Measurements from ENCODE around the gene CAMSAP3. TPM values are rescaled to one million over a fixed set of nuclear protein-coding genes. Genes with fewer than 3 reads are reported as not detected.

The CAMSAP3 gene
- total and polyA plus RNA-seq, 11 donors: 0.04 to 3.7 (median 0.72) TPM

GRCh38 chr19:7623725-7624603, 28.3 kb downstream of the CAMSAP3 start:
- intact Hi-C loops (cut with DNase I): no loop called here
- TF ChIP-seq POLR2A (IDR thresholded peaks at IDR 0.05): no peak
- no peak for TF ChIP-seq CTCF (IDR thresholded peaks at IDR 0.05)
- Histone ChIP-seq H3K4me3 (no peak overlapping the region), H3K4me1 (peaks cover 0 to 24% (median 14%) of the 10 kb centered on the region in 12 donors), H3K36me3 (peaks cover 0 to 83% (median 65%) of the 10 kb centered on the region in 9 donors), H3K9me3 (no peaks in the 10 kb centered on the region), H3K27ac (no peak overlapping the region), H3K27me3 (no peaks in the 10 kb centered on the region)
- DNase-seq (no peak), ATAC-seq (no peak)
- WGBS, 4 donors: 94 to 95% (median 95%) methylated on average over 30 to 39 of the region's 39 CpGs

- Histone ChIP-seq H3K36me3 (peaks cover 0 to 75% (median 58%) of the 10 kb centered on the region in 9 donors), H3K27me3 (no peaks in the 10 kb centered on the region), H3K9me3 (no peaks in the 10 kb centered on the region), H3K4me3 (no peak overlapping the region), H3K27ac (no peak overlapping the region), H3K4me1 (peaks cover 0 to 24% (median 13%) of the 10 kb centered on the region in 12 donors)
- WGBS, 4 donors: 91 to 95% (median 92%) methylated on average over 13 to 17 of the region's 17 CpGs
- intact Hi-C loops (cut with DNase I): loop anchor here in 1 of 10 donors (5.0 kb wide), 1 partner anchor 558 kb away; the partner anchor contains the start of gene ZNF557
- ATAC-seq (no peak), DNase-seq (no peak)
- TF ChIP-seq POLR2A (IDR thresholded peaks at IDR 0.05): no peak
- TF ChIP-seq CTCF (IDR thresholded peaks at IDR 0.05): no peak
Observed at GRCh38 chr19:7624810-7625209, 29.1 kb downstream of the CAMSAP3 start.

DNA sequence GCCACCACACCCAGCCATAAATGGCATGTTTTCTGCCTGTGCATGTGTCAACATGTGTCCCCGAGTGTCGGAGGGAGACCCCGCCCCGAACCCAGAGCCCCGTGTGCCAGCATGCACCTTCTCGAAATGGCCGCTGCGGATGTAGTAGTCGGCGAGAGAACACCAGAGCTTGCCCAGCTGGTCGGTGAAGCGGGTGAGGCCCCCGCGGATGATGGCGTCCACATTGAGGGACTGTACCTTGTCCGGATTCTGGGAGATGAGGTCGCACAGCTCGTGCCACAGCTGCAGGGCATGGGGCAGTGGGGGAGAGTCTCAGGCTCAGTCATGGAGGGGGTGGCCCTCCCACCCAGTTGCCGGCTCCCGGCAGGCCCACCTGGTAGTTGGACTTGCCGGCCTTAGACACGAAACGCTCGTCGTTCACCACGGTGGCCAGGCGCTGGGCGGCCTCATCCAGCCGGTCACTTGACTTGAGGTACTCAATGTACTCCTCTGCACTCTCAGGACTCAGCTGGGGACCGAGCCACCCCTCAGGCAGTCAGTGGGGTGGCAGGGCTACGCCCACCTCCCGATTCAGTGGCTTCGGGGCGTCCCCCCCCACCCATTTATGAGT, 30.2 kb downstream of the CAMSAP3 start:
- TF ChIP-seq POLR2A (IDR thresholded peaks at IDR 0.05) (no peak), CTCF (IDR thresholded peaks at IDR 0.05) (no peak)
- ATAC-seq: no peak
- Histone ChIP-seq H3K4me1 (peaks cover 3 to 33% (median 22%) of the 10 kb centered on the region in 12 donors), H3K9me3 (no peaks in the 10 kb centered on the region), H3K27ac (no peak overlapping the region), H3K36me3 (peaks cover 0 to 64% (median 48%) of the 10 kb centered on the region in 9 donors), H3K4me3 (no peak overlapping the region), H3K27me3 (no peaks in the 10 kb centered on the region)
- DNase-seq: no peak
- 95 to 100% (median 97%) methylated on average over 26 to 34 of the region's 34 CpGs for WGBS, 4 donors
- intact Hi-C loops (cut with DNase I): loop anchor here in 1 of 10 donors (5.0 kb wide), 1 partner anchor 559 kb away; the partner anchor contains the start of gene ZNF557

DNA sequence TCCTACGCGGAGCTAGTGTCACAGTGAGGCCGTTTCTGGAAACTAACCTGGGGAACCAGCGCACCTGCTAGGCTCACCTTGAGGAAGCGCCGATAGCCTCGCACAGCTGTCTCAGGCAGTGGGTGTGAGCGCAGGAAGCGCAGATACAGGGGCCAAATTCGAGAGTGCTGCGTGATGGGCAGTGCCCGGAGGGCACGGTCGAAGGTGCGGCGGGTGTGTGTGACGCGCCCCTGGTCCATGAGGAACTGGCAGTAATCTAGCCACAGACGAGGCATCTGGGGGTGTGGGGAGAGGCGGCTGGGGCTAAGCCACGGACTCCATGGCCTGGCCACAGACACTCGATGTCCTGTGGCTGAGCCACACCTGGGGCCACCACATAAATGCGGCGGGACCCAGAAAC, 31.5 kb downstream of the CAMSAP3 start:
- TF ChIP-seq CTCF (IDR thresholded peaks at IDR 0.05) (no peak), POLR2A (IDR thresholded peaks at IDR 0.05) (no peak)
- intact Hi-C loops (cut with DNase I): loop anchor here in 1 of 10 donors (5.0 kb wide), 1 partner anchor 560 kb away; the partner anchor contains the start of gene ZNF557
- H3K36me3 ChIP-seq: peaks cover 0 to 52% (median 35%) of the 10 kb centered on the region in 9 donors

More for the DNA sequence above, 31.5 kb downstream of the CAMSAP3 start:
- DNase-seq: no peak
- Histone ChIP-seq H3K27me3 (no peaks in the 10 kb centered on the region), H3K27ac (no peak overlapping the region), H3K9me3 (no peaks in the 10 kb centered on the region), H3K4me3 (no peak overlapping the region), H3K4me1 (peaks cover 3 to 36% (median 25%) of the 10 kb centered on the region in 12 donors)
- ATAC-seq: no peak
- 89 to 96% (median 94%) methylated on average over 24 of the region's 24 CpGs for WGBS, 4 donors

All from heart left ventricle (tissue), 16 donors.